OCI-LY7 (cell line): ENCODE data around the gene CRHR2.

Experiments used
- CTCF ChIP-seq: fragments of 200-600 bp; sonication (generic); conservative IDR thresholded peaks from 2 replicates; pipeline ENCODE4 v1.5.1; 2014; ENCODE audit warnings: mild to moderate bottlenecking, antibody characterized with exemption, low read length, moderate library complexity, mixed read lengths
- EZH2phosphoT487 ChIP-seq: fragments of 200-600 bp; sonication (generic); IDR thresholded peaks from 2 replicates; pipeline ENCODE4 v1.6.1; 2018; ENCODE audit warnings: low read depth, borderline replicate concordance, mild to moderate bottlenecking, mixed run types, antibody characterized with exemption, low read length, moderate library complexity, mixed read lengths

- no peak for TF ChIP-seq CTCF
- TF ChIP-seq EZH2phosphoT487: no peak
These were observed 12.8 kb upstream of the CRHR2 start for GRCh38 chr7:30694774-30695721.
